GM12874 (cell line): ENCODE results near the gene MSANTD2.

Source experiments
- CTCF ChIP-seq: IDR thresholded peaks from 2 replicates; pipeline ENCODE4 v1.5.1; 2011; ENCODE audit warnings: low read depth, mild to moderate bottlenecking, control low read depth, low read length, moderate library complexity; ENCODE audit not compliant: insufficient read depth

Gene MSANTD2

DNA sequence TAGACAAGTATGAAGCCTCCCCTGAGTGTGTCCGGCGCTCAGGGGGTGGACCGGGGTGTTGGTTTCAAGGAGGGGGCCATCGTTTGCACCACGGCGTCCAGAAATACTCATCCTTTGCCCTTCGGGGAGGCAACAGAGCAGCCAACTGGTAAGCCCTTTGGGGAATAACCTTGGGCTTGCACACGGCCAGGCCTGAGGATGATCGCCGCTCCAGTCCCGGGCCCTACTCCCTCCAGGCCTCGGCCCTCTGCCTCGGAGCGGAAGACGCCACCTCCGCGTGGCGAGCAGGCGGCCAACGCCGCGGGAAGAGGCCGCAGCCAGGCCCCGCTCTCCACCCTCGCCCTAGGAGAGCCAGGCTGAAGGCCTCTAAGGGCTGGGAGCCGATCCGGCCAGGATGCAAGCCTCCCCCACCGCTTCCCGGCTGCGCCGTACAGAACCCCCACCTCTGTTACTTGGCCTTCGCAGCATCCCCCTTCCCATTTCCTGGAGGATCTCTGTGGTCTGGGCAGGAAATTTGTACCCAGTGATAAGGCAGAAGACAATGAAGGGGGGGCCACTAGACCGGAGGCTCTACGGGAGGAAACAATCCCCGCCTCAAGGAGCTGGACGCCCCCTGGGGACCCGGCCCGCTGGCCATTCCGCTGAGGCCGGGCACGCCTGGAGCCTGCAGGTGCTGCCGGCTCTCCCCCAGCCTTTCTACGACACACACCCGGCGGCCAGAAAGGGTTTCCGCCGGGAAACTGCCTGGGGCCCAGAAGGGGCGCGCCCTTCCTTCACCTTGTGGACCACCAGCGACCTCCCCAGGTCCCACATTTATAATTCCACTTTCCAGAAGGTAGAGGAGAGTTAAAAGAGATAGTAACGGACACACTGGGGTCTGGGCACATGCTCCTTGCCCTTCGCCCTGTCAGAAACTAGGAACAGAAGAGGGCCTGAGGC, 40.7 kb downstream of the MSANTD2 start:
- no peak for TF ChIP-seq CTCF

DNA sequence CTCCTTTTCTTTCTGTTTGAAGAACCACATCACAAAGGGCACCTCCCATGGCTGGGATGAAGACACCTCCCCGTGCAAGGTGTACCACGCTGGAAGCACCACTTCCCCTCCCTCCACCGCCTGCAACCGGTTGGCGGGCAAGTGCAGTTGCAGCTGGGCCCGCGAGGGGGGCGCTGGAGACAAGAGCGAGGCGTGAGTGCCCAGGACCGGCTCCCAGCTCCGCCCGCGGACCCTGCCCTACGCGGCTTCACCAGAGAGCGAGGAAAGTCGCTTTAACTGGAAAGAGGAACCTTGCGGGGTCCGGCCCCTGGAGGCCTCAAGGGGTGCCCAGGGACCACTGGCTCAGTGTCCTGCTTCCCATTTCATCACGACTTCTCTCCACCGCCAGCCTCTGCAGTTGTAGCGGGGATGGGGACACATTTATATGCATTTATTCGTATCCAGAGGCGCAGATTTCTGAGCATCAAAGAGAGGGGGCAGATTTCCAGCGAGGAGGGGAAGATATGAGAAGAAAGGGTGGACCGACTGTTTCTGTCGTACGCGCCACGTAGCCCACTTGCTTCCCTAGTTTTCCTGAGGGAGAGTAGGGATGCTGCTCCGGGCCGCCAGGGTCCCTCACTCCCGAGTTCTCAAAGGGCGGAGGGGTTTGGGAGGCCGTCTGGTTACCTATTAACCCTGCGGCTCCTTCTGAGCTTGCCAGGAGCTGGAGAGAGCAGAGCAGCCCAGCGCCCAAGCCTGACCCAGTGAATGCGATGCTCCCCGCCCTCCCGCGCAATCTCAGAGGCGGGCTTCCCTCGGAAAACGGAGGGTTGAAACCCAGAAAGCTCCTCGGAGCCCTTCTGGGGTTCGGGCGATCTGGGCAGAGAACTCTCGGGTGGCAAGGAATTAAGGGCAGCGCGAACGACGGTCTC, 41.6 kb downstream of the MSANTD2 start:
- peak; percentile 96 for TF ChIP-seq CTCF

- no peak for TF ChIP-seq CTCF
Observed at GRCh38 chr11:124757320-124757719, 42.9 kb downstream of the MSANTD2 start.

- TF ChIP-seq CTCF, result no peak
Observed at GRCh38 chr11:124756753-124757227, 43.4 kb downstream of the MSANTD2 start.

GRCh38 chr11:124756033-124756752, 44.0 kb downstream of the MSANTD2 start:
- no peak for TF ChIP-seq CTCF

- no peak for TF ChIP-seq CTCF
Observed at GRCh38 chr11:124754710-124755109, 45.5 kb downstream of the MSANTD2 start.
